GM23338 (cell line): ENCODE measurements around the gene SSBP2. TPM values are rescaled to one million over a fixed set of nuclear protein-coding genes. Genes with fewer than 3 reads are reported as not detected.
"Not testable (repeated sequence)": the region's sequence is repeated elsewhere in the genome, so short reads cannot be mapped to it uniquely, and the experiment has no call there.

Experiments
- ATAC-seq: fragments of 200-7000 bp; cut with Tn5 transposase; 3 replicates; pipeline ENCODE4 v1.9.1; 2020
- DNase-seq: peaks from one replicate; pipeline ENCODE4 v3.0.0-alpha.2; 2015; ENCODE audit warnings: low spot score
- H2AFZ ChIP-seq: fragments of 200-600 bp; sonication (generic); 2 replicates; pipeline ENCODE4 v1.8.0; 2016; ENCODE audit warnings: antibody characterized with exemption, mild to moderate bottlenecking, moderate library complexity
- H3F3A ChIP-seq: fragments of 200-600 bp; sonication (generic); replicated peaks from 2 replicates; pipeline ENCODE4 v1.8.0; 2017; ENCODE audit warnings: antibody characterized with exemption, mixed run types, low read depth
- H3K27ac ChIP-seq: fragments of 200-600 bp; sonication (generic); 2 replicates; pipeline ENCODE4 v1.6.1; 2016; ENCODE audit warnings: low read depth
- H3K27me3 ChIP-seq: fragments of 200-600 bp; sonication (generic); 2 replicates; pipeline ENCODE4 v1.8.0; 2016; ENCODE audit warnings: mild to moderate bottlenecking, mixed run types, moderate library complexity; ENCODE audit not compliant: insufficient read depth
- H3K36me3 ChIP-seq: fragments of 200-600 bp; sonication (generic); 2 replicates; pipeline ENCODE4 v1.8.0; 2016; ENCODE audit warnings: mild to moderate bottlenecking; ENCODE audit not compliant: insufficient read depth
- H3K4me1 ChIP-seq: fragments of 200-600 bp; sonication (generic); 2 replicates; pipeline ENCODE4 v1.8.0; 2016; ENCODE audit warnings: mild to moderate bottlenecking, moderate library complexity; ENCODE audit not compliant: insufficient read depth
- H3K4me2 ChIP-seq: fragments of 200-600 bp; sonication (generic); 2 replicates; pipeline ENCODE4 v1.7.1; 2017; ENCODE audit warnings: mixed run types
- H3K4me3 ChIP-seq: fragments of 200-600 bp; sonication (generic); 2 replicates; pipeline ENCODE4 v1.6.1; 2016; ENCODE audit warnings: mixed run types
- H3K79me2 ChIP-seq: fragments of 200-600 bp; sonication (generic); replicated peaks from 2 replicates; pipeline ENCODE4 v1.8.0; 2017; ENCODE audit warnings: mild to moderate bottlenecking; ENCODE audit not compliant: insufficient read depth
- H3K9me2 ChIP-seq: fragments of 200-600 bp; sonication (generic); 2 replicates; pipeline ENCODE4 v1.8.0; 2017; ENCODE audit not compliant: insufficient read depth
- H4K20me1 ChIP-seq: fragments of 200-600 bp; sonication (generic); replicated peaks from 2 replicates; pipeline ENCODE4 v1.8.0; 2017; ENCODE audit warnings: mild to moderate bottlenecking; ENCODE audit not compliant: insufficient read depth
- H3K27ac Mint-ChIP-seq: 2 replicates; pipeline ENCODE4 v1.8.0; 2020; ENCODE audit warnings: inconsistent platforms, mild to moderate bottlenecking, moderate library complexity, mixed read lengths
- H3K27me3 Mint-ChIP-seq: 3 replicates; pipeline ENCODE4 v1.8.0; 2022; ENCODE audit warnings: low read depth, mild to moderate bottlenecking, moderate library complexity, mixed read lengths, inconsistent platforms; ENCODE audit not compliant: insufficient read depth, poor library complexity
- H3K36me3 Mint-ChIP-seq: 3 replicates; pipeline ENCODE4 v1.8.0; 2021; ENCODE audit warnings: low read depth, mild to moderate bottlenecking, inconsistent platforms, moderate library complexity, mixed read lengths
- H3K4me1 Mint-ChIP-seq: 3 replicates; pipeline ENCODE4 v1.8.0; 2020; ENCODE audit warnings: mild to moderate bottlenecking, inconsistent platforms, mixed read lengths
- H3K4me3 Mint-ChIP-seq: 3 replicates; pipeline ENCODE4 v1.8.0; 2021; ENCODE audit warnings: moderate library complexity, mild to moderate bottlenecking, inconsistent platforms, mixed read lengths
- H3K9me3 Mint-ChIP-seq: 3 replicates; pipeline ENCODE4 v1.8.0; 2020; ENCODE audit warnings: moderate library complexity, mild to moderate bottlenecking, inconsistent platforms, mixed read lengths
- CREB1 ChIP-seq: fragments of 250-450 bp; sonication (Bioruptor Pico); IDR thresholded peaks from 2 replicates; pipeline ENCODE4 v1.5.0; 2020; ENCODE audit warnings: low read depth, mild to moderate bottlenecking, moderate library complexity
- CTCF ChIP-seq, 2 experiments: fragments of 200-600 bp in 1 of 2; sonication (generic) in 1 of 2; conservative IDR thresholded peaks; 2 replicates each; pipeline versions ENCODE4 v1.5.1 to v1.6.1; 2016 to 2017; ENCODE audit warnings: antibody characterized with exemption in 2 of 2, low read depth in 2 of 2, mild to moderate bottlenecking in 2 of 2, moderate library complexity in 1 of 2
- EZH2 ChIP-seq: fragments of 200-600 bp; sonication (generic); IDR thresholded peaks from one replicate; pipeline ENCODE4 v1.8.0; 2017; ENCODE audit warnings: antibody characterized with exemption, mild to moderate bottlenecking, low read depth; ENCODE audit not compliant: unreplicated experiment
- POLR2AphosphoS5 ChIP-seq: IDR thresholded peaks from 2 replicates; pipeline ENCODE4 v1.6.1; 2016; ENCODE audit warnings: antibody characterized with exemption, low read depth
- REST ChIP-seq: IDR thresholded peaks from one replicate; pipeline ENCODE4 v1.6.1; 2018; ENCODE audit warnings: antibody characterized with exemption; ENCODE audit not compliant: unreplicated experiment
- STAT1 ChIP-seq: IDR thresholded peaks from one replicate; pipeline ENCODE4 v1.6.1; 2016; ENCODE audit warnings: antibody characterized with exemption; ENCODE audit not compliant: unreplicated experiment
- ZNF462 ChIP-seq: fragments of 250-450 bp; sonication (Bioruptor Pico); IDR thresholded peaks from 2 replicates; pipeline ENCODE4 v1.5.0; 2020; ENCODE audit warnings: mild to moderate bottlenecking, moderate library complexity
- polyA plus RNA-seq: library from polyadenylated mRNA; unstranded; fragments of >200 nt; fragmentation: Nextera tagmentation; extraction: Ambion mirVana; gene quantifications from 2 replicates; pipeline ENCODE4 v1.2.1, GENCODE V29; 2016
- total RNA-seq: library from RNA; depleted of rRNA; stranded (reverse); fragments of >200 nt; shearing (Covaris generic); gene quantifications from 2 replicates; pipeline ENCODE4 v1.2.3, GENCODE V29; 2014

SSBP2 gene
- total and polyA plus RNA-seq, 2 experiments from 2014 or later: 21.5 to 24.7 TPM

- not testable (repeated sequence) for H3K79me2 ChIP-seq, ATAC-seq, H3K4me1 Mint-ChIP-seq, H3K27ac Mint-ChIP-seq, H3F3A ChIP-seq, H3K4me1 ChIP-seq, H4K20me1 ChIP-seq, H3K9me2 ChIP-seq, H3K27me3 Mint-ChIP-seq, H2AFZ ChIP-seq, H3K9me3 Mint-ChIP-seq, H3K36me3 Mint-ChIP-seq, H3K4me3 Mint-ChIP-seq, H3K4me3 ChIP-seq, DNase-seq, H3K4me2 ChIP-seq, H3K36me3 ChIP-seq, H3K27ac ChIP-seq, H3K27me3 ChIP-seq
These were observed 247.3 kb downstream of the SSBP2 start for GRCh38 chr5:81503602-81504001.

DNA sequence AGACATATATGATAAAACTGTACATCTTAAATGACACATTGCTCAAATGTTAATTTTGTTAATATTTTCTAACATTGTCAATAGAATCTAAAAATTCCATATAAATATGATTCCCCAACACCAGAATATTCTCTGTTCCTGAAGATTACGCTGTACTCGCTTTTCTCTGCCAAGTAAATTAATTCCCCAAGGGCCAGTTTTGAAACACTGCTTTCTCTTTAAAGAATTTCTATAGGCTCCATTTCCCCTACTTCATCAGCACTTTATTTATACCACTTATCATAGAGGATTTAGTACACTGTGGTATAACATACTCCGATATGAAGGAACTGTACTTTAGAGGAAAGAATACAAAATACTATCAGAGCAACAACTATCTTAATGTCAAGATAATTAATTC is 255.6 kb downstream of the SSBP2 start:
- Histone ChIP-seq H3K4me2 (no peak overlapping the region), H3F3A (no peaks in the 10 kb centered on the region), H3K27me3 (no peaks in the 10 kb centered on the region), H4K20me1 (no peaks in the 10 kb centered on the region), H2AFZ (no peak overlapping the region), H3K27ac (no peak overlapping the region), H3K4me1 (peaks cover 4% of the 10 kb centered on the region; the same call in 1 of the 2 replicates), H3K79me2 (no peaks in the 10 kb centered on the region), H3K9me2 (no peaks in the 10 kb centered on the region), H3K36me3 (no peaks in the 10 kb centered on the region), H3K4me3 (no peak overlapping the region)
- Mint-ChIP-seq H3K4me3 (no peak overlapping the region), H3K9me3 (no peaks in the 10 kb centered on the region), H3K36me3 (no peaks in the 10 kb centered on the region), H3K4me1 (peaks cover 5% of the 10 kb centered on the region), H3K27ac (no peak overlapping the region), H3K27me3 (no peaks in the 10 kb centered on the region)
- no peak for TF ChIP-seq ZNF462 (CRISPR knock-in tag)
- no peak for TF ChIP-seq EZH2
- no peak for TF ChIP-seq POLR2AphosphoS5
- no peak for TF ChIP-seq REST
- TF ChIP-seq STAT1: no peak
- no peak for TF ChIP-seq CTCF (conservative IDR thresholded peaks at IDR 0.05; ENCODE audit: low read depth in 2 of 2)
- TF ChIP-seq CREB1 (CRISPR knock-in tag): no peak
- DNase-seq (no peak), ATAC-seq (no peak)
